ENCODE results near the gene SLC12A8. TPM values are rescaled to one million over a fixed set of nuclear protein-coding genes. Genes with fewer than 3 reads are reported as not detected.

The SLC12A8 gene
- total and polyA plus RNA-seq, 8 donors = 1.5 to 31.7 (median 12.3) TPM

DNA sequence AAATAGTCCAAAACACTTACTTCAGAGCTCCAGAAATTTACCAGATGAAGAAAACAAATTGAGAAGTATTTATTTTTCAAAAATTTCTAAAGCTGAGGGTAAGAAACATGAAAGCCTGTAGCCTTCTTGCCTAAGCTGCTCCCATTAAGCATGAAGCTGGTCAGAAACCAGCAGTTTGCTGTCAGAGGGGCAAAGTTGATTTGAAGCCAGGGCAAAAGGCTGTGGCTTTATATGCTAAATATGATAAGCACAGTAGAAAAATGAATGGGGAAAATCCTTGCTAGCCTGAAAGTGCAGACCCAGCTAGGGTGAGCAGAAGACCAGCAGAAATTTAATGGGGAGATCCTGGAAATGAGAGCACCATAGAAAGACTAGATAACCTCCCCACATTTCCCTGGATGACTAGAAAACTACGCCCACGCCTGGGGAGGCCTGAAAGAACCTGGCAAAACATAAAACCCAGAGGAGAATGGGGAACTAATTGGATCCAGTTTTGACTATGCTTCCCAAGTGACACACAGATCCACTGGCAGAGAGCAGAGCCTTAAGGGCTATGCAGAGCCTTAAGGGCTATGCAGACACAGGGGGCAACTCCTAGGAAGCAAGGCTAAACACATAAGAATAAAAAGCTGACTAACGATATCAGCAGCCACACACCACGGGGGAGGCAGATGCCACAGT, 113.8 kb downstream of the SLC12A8 start:
- Histone ChIP-seq H3K4me3 (no peak overlapping the region), H3K27ac (no peak overlapping the region), H3K9me3 (no peaks in the 10 kb centered on the region), H3K27me3 (no peaks in the 10 kb centered on the region), H3K36me3 (peaks cover 0 to 9% (median 4%) of the 10 kb centered on the region in 4 donors), H3K4me1 (no peaks in the 10 kb centered on the region)
- WGBS, 5 donors = 75 to 89% (median 84%) methylated on average over 4 of the region's 4 CpGs
- TF ChIP-seq CTCF (IDR thresholded peaks at IDR 0.05) (no peak), POLR2A (IDR thresholded peaks at IDR 0.05) (no peak), EP300 (IDR thresholded peaks at IDR 0.05) (no peak), POLR2AphosphoS5 (IDR thresholded peaks at IDR 0.05) (no peak)
- no peak for DNase-seq
- intact Hi-C loops (cut with DNase I; ENCODE audit: low total_unique reads) = no loop called here

- H3K27me3 ChIP-seq = no peaks in the 10 kb centered on the region
- intact Hi-C loops (cut with DNase I; ENCODE audit: low total_unique reads) = no loop called here
- DNase-seq = no peak
- H3K27ac ChIP-seq = no peak overlapping the region
- H3K4me1 ChIP-seq = no peaks in the 10 kb centered on the region
- TF ChIP-seq POLR2A (IDR thresholded peaks at IDR 0.05) (no peak), CTCF (IDR thresholded peaks at IDR 0.05) (no peak), POLR2AphosphoS5 (IDR thresholded peaks at IDR 0.05) (no peak), EP300 (IDR thresholded peaks at IDR 0.05) (no peak)
- H3K4me3 ChIP-seq = no peak overlapping the region
- H3K9me3 ChIP-seq = no peaks in the 10 kb centered on the region
- H3K36me3 ChIP-seq = peaks cover 0 to 9% (median 5%) of the 10 kb centered on the region in 4 donors
These were observed 121.9 kb downstream of the SLC12A8 start for GRCh38 chr3:125090649-125091048.

DNA sequence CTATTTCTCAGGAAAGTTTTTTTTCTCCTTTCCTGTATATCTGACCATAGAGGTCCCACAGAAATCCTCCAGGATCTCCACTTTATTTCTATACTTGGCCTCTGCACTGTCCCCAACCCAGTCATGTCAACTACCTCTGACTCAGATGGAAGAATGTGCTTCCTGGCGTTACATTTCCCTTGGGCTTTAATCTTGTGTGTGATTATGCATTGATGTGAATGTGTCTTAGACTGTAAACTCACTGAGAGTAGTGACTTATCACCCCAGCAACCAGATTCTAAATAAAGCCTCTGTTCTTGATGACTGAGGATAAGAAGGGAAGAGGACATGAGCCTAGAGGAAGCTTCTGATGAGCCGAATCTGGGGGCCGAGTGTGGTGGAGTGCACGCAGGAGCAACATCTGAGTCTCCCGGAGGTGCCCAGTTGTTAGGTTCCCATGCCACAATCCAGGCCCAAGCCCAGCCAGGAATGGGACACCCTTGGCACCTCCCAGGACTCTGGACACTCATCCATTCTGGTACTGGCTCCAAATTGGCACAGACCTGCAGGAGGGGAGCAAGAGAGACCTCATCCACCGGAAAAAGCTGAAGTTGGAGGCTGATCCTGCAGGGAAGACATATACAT, 124.7 kb downstream of the SLC12A8 start:
- Histone ChIP-seq H3K4me3 (no peak overlapping the region), H3K4me1 (no peaks in the 10 kb centered on the region), H3K27ac (no peak overlapping the region), H3K36me3 (peaks cover 0 to 14% (median 4%) of the 10 kb centered on the region in 4 donors), H3K27me3 (no peaks in the 10 kb centered on the region), H3K9me3 (no peaks in the 10 kb centered on the region)
- WGBS, 5 donors = 79 to 90% (median 83%) methylated on average over 6 of the region's 6 CpGs
- DNase-seq = no peak
- intact Hi-C loops (cut with DNase I; ENCODE audit: low total_unique reads) = no loop called here
- TF ChIP-seq POLR2AphosphoS5 (IDR thresholded peaks at IDR 0.05) (no peak), EP300 (IDR thresholded peaks at IDR 0.05) (no peak), POLR2A (IDR thresholded peaks at IDR 0.05) (no peak), CTCF (IDR thresholded peaks at IDR 0.05) (no peak)

- Histone ChIP-seq H3K27me3 (no peaks in the 10 kb centered on the region), H3K4me3 (no peak overlapping the region)
- intact Hi-C loops (cut with DNase I; ENCODE audit: low total_unique reads) = no loop called here
These were observed 127.4 kb downstream of the SLC12A8 start for GRCh38 chr3:125085166-125085565.

More at GRCh38 chr3:125085166-125085565, 127.4 kb downstream of the SLC12A8 start:
- H3K4me1 ChIP-seq = no peaks in the 10 kb centered on the region
- peaks cover 0 to 15% (median 4%) of the 10 kb centered on the region in 4 donors for H3K36me3 ChIP-seq
- DNase-seq = no peak
- H3K9me3 ChIP-seq = no peaks in the 10 kb centered on the region
- H3K27ac ChIP-seq = no peak overlapping the region
- TF ChIP-seq CTCF (IDR thresholded peaks at IDR 0.05) = no peak
- TF ChIP-seq POLR2AphosphoS5 (IDR thresholded peaks at IDR 0.05) = no peak
- no peak for TF ChIP-seq POLR2A (IDR thresholded peaks at IDR 0.05)
- TF ChIP-seq EP300 (IDR thresholded peaks at IDR 0.05) = no peak

Data from stomach (tissue), 9 donors.